Duodenal mucosa (tissue), 2 donors: Measurements from ENCODE around the gene MUC6.

Experiments used
- H3K27ac ChIP-seq: one replicate; pipeline ENCODE4 v1.7.0; 2013; ENCODE audit warnings: low read depth, low read length
- H3K27me3 ChIP-seq, 2 donors: one replicate each; pipeline ENCODE4 v1.7.0; 2013; ENCODE audit warnings: low read length in 2 of 2, control low read depth in 1 of 2; ENCODE audit not compliant: insufficient read depth in 2 of 2, control insufficient read depth in 1 of 2
- H3K36me3 ChIP-seq, 2 donors: one replicate each; pipeline ENCODE4 v1.7.0; 2013; ENCODE audit warnings: low read length in 2 of 2, control low read depth in 1 of 2; ENCODE audit not compliant: insufficient read depth in 2 of 2, control insufficient read depth in 1 of 2
- H3K4me1 ChIP-seq, 2 donors: one replicate each; pipeline ENCODE4 v1.7.0; 2013; ENCODE audit warnings: low read length in 2 of 2, control low read depth in 1 of 2; ENCODE audit not compliant: insufficient read depth in 2 of 2, control insufficient read depth in 1 of 2
- H3K4me3 ChIP-seq, 2 donors: one replicate each; pipeline ENCODE4 v1.7.0; 2013; ENCODE audit warnings: low read length in 2 of 2, low read depth in 1 of 2
- H3K9ac ChIP-seq, 2 donors: one replicate each; pipeline ENCODE4 v1.7.0; 2013; ENCODE audit warnings: low read length in 2 of 2, low read depth in 1 of 2
- H3K9me3 ChIP-seq, 2 donors: one replicate each; pipeline ENCODE4 v1.7.0; 2013; ENCODE audit warnings: low read length in 2 of 2, control low read depth in 1 of 2; ENCODE audit not compliant: control insufficient read depth in 1 of 2

The MUC6 gene

DNA sequence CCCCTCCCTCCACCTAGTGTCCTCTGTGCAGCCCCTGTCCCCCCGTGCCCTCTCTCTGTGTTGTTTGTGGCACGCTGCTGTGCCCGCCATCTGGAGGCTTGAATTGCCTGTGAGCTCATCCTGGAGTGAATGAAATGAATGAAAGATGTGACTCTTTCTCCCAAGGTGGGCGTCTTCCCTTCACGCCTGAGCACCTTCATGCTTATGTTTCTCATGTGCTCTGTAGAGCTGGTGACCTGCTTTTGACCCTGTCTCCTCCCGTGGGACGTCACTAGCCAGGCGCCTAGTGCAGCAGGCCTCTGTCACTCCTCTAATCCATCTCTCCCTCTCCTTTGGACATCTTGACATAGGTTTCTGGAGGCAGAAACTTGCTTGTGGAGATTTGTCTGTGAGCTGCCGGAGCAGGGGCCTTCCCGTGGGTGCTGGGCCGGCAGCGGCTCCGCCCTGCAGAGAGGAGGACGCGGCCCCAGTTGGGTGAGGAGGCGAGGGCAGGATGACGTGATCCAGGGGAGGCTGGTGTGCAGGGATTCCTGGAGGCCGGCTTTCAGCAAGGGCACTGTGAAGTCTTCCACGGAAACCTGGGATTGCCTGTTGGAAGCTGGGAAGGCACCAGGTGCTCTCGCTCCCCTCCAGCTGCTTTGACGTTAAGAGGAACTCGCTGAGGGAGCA is 40.6 kb downstream of the MUC6 start:
- Histone ChIP-seq H3K9ac (no peak overlapping the region), H3K9me3 (no peaks in the 10 kb centered on the region), H3K36me3 (peaks cover 22 to 64% of the 10 kb centered on the region in 2 donors), H3K4me3 (no peak overlapping the region), H3K27ac (no peak overlapping the region), H3K27me3 (no peaks in the 10 kb centered on the region), H3K4me1 (no peaks in the 10 kb centered on the region)

DNA sequence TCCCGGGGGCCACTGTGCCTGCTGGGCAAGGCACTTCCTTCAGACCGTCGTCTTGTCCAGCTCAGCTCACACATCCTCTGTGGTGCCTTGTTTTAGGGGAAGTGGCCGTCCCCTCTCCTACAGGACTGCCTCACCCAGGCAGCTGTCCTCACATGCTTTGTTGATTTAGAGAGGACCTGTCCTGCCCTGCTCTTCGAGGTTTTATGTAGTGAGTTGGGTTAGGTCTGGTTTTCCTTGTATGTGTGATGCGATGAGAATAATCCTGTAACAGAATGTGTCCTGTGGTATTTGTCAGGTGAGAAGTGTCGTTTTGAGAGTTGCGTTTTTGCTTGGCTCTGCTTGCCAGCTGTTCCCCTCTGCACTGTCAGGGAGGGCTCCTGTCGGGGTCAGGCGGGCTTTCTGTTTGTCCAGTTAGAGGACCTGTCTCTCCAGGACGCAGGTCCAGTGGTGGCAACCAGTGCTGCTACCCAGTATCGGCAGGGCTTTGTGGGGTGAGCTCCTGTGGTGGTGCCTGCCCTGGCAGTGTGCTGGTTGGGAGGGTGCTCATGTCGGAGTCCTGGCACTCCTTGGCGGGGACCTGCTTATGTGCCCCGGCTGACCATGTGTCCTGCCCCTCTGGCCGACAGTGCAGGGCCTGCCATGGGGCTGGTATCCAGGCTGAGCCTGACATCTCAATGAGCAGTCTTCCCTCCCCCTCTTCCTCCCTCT is 41.3 kb downstream of the MUC6 start:
- Histone ChIP-seq H3K9me3 (no peaks in the 10 kb centered on the region), H3K4me3 (no peak overlapping the region), H3K27me3 (no peaks in the 10 kb centered on the region), H3K27ac (no peak overlapping the region), H3K9ac (no peak overlapping the region), H3K4me1 (no peaks in the 10 kb centered on the region), H3K36me3 (peaks cover 24 to 61% of the 10 kb centered on the region in 2 donors)

DNA sequence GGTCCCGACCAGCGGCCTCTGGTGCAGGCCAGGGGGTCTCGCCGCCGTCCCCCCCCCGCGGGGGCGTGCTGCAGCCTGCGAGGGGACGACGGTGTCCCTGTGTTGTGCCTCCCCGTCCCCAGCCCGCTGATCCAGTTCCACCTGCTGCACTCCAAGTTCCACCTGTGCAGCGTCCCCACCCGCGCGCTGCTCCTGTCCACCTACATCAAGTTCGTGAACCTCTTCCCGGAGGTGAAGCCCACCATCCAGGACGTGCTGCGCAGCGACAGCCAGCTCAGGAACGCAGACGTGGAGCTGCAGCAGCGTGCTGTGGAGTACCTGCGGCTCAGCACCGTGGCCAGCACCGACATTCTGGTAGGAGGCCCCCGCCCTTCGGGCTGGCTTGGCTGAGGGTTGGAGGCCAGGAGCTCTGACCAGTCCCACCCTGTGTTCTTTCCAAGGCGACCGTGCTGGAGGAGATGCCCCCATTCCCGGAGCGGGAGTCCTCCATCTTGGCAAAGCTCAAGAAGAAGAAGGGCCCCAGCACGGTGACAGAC is 42.8 kb downstream of the MUC6 start:
- H3K4me3 ChIP-seq = no peak overlapping the region
- no peak overlapping the region for H3K9ac ChIP-seq
- no peak overlapping the region for H3K27ac ChIP-seq
- H3K4me1 ChIP-seq = no peaks in the 10 kb centered on the region
- H3K9me3 ChIP-seq = no peaks in the 10 kb centered on the region
- H3K27me3 ChIP-seq = no peaks in the 10 kb centered on the region
- peaks cover 34 to 73% of the 10 kb centered on the region in 2 donors for H3K36me3 ChIP-seq

GRCh38 chr11:992577-992976 is 43.9 kb downstream of the MUC6 start:
- Histone ChIP-seq H3K4me1 (no peaks in the 10 kb centered on the region), H3K9ac (no peak overlapping the region), H3K4me3 (no peak overlapping the region), H3K27ac (no peak overlapping the region), H3K9me3 (no peaks in the 10 kb centered on the region), H3K36me3 (peaks cover 34 to 82% of the 10 kb centered on the region in 2 donors), H3K27me3 (no peaks in the 10 kb centered on the region)

GRCh38 chr11:991711-992307 is 44.7 kb downstream of the MUC6 start:
- Histone ChIP-seq H3K9me3 (no peaks in the 10 kb centered on the region), H3K27ac (no peak overlapping the region), H3K9ac (no peak overlapping the region), H3K4me3 (no peak overlapping the region), H3K36me3 (peaks cover 33 to 82% of the 10 kb centered on the region in 2 donors), H3K4me1 (no peaks in the 10 kb centered on the region), H3K27me3 (no peaks in the 10 kb centered on the region)

- Histone ChIP-seq H3K36me3 (peaks cover 34 to 82% of the 10 kb centered on the region in 2 donors), H3K9ac (no peak overlapping the region), H3K27me3 (no peaks in the 10 kb centered on the region), H3K9me3 (no peaks in the 10 kb centered on the region), H3K27ac (no peak overlapping the region), H3K4me3 (no peak overlapping the region), H3K4me1 (no peaks in the 10 kb centered on the region)
Observed at GRCh38 chr11:991034-991433, 45.5 kb downstream of the MUC6 start.

GRCh38 chr11:990101-990500 is 46.4 kb downstream of the MUC6 start:
- no peaks in the 10 kb centered on the region for H3K27me3 ChIP-seq
- no peak overlapping the region for H3K9ac ChIP-seq
- peaks cover 41 to 88% of the 10 kb centered on the region in 2 donors for H3K36me3 ChIP-seq
- no peaks in the 10 kb centered on the region for H3K4me1 ChIP-seq
- no peak overlapping the region for H3K4me3 ChIP-seq
- no peaks in the 10 kb centered on the region for H3K9me3 ChIP-seq
- no peak overlapping the region for H3K27ac ChIP-seq

DNA sequence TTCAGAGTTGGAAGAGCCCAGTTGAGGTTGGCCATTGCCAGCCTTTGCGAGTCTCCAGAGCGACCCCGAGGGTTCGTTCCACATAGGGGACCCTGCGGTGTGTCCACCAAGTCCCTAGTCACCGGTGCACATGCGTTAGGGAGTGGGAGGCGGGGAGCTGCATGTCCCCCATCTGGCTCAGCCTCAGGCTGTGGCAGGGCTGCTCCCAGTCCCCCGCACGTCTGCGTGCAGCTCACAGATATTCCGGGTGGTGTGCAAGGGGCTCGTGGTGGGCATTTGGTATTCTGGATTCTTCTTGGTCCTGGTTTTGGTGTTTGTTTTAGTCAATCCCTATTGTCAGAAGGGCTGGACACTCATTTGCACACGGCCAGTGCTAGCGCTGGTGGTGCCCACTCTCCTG is 48.8 kb downstream of the MUC6 start:
- H3K9ac ChIP-seq = no peak overlapping the region
- no peak overlapping the region for H3K27ac ChIP-seq
- peaks cover 40 to 84% of the 10 kb centered on the region in 2 donors for H3K36me3 ChIP-seq

DNA sequence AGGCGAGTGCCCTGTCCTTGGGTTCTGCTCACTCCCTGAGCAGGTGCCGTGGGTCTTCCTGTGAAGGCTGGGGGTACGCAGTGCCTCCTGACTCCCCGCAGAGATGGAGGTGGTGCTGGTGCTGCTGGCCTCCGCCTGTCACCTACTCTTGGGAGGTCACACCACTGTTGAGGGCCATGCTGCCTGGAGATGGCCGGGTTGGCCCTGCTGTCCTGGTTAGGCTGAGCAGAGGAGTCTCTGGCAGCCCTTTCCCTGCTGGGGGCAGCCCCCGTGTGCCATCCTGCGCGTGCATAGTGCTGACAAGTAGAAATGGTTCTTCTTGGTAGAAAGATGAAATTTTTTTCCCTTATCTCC is 49.6 kb downstream of the MUC6 start:
- peaks cover 34 to 82% of the 10 kb centered on the region in 2 donors for H3K36me3 ChIP-seq
- no peak overlapping the region for H3K4me3 ChIP-seq
- H3K4me1 ChIP-seq = no peaks in the 10 kb centered on the region
- H3K27me3 ChIP-seq = no peaks in the 10 kb centered on the region
- H3K27ac ChIP-seq = no peak overlapping the region
- no peak overlapping the region for H3K9ac ChIP-seq
- H3K9me3 ChIP-seq = no peaks in the 10 kb centered on the region

More for the DNA sequence above, 48.8 kb downstream of the MUC6 start:
- no peaks in the 10 kb centered on the region for H3K27me3 ChIP-seq
- H3K4me1 ChIP-seq = no peaks in the 10 kb centered on the region
- no peak overlapping the region for H3K4me3 ChIP-seq
- H3K9me3 ChIP-seq = no peaks in the 10 kb centered on the region

DNA sequence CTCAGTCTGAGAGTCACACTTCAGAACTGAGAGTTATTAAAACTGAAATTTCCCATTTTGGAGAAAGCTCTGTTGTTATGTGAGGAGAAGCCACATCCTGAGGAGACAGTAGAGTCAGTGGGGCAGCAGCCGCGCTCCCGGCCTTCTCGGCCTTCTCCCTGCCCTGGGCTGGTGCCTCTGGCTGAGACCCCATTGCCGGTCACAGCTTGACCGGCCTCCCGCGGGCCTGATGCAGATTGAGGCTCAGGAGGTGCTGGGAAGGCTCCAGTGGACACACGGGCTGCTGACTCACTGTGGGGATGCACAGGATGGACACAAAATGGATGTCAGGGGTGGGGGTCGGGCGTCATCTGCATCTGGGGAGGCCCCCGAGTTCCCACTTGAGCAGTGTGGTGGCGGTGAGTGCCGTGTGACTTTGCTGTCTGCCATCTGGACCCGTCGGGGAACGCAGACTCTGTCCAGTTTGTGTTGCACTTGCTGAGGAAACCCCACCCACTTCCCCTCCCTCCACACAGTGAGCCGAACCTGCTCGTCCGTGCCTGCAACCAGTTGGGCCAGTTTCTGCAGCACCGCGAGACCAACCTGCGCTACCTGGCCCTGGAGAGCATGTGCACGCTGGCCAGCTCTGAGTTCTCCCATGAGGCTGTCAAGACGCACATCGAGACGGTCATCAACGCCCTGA is 50.1 kb downstream of the MUC6 start:
- H3K4me3 ChIP-seq = no peak overlapping the region
- H3K9ac ChIP-seq = no peak overlapping the region
- peaks cover 38 to 84% of the 10 kb centered on the region in 2 donors for H3K36me3 ChIP-seq
- H3K27ac ChIP-seq = no peak overlapping the region
- H3K27me3 ChIP-seq = no peaks in the 10 kb centered on the region
- H3K9me3 ChIP-seq = no peaks in the 10 kb centered on the region
- H3K4me1 ChIP-seq = no peaks in the 10 kb centered on the region
